ENCODE results near the gene GPRC5A.

- TF ChIP-seq EP300 (IDR thresholded peaks at IDR 0.05) (no peak), CTCF (IDR thresholded peaks at IDR 0.05) (no peak), POLR2A (IDR thresholded peaks at IDR 0.05) (no peak)
These were observed 37.9 kb upstream of the GPRC5A start for GRCh38 chr12:12853435-12853834.
